ENCODE measurements around the gene EYA4.

GRCh38 chr6:133423242-133423641, 182.1 kb downstream of the EYA4 start:
- TF ChIP-seq RFX5 (IDR thresholded peaks at IDR 0.05), result no peak
- no peak for TF ChIP-seq SMC3 (IDR thresholded peaks at IDR 0.05)
- TF ChIP-seq ZFP36 (IDR thresholded peaks at IDR 0.05; ENCODE audit: borderline replicate concordance, partially characterized antibody), result no peak
- no peak for TF ChIP-seq POLR2A (IDR thresholded peaks at IDR 0.05; ENCODE audit: low read length)
- no peak for TF ChIP-seq CTCF (IDR thresholded peaks at IDR 0.05)
- TF ChIP-seq NPAS2 (CRISPR knock-in tag; IDR thresholded peaks at IDR 0.05; ENCODE audit: borderline replicate concordance), result no peak
- TF ChIP-seq FOSB (CRISPR knock-in tag; IDR thresholded peaks at IDR 0.05), result no peak
- TF ChIP-seq RARB (CRISPR knock-in tag; IDR thresholded peaks at IDR 0.05), result no peak
- no peak for TF ChIP-seq KDM1A (IDR thresholded peaks at IDR 0.05; ENCODE audit: low read depth)
- TF ChIP-seq MAX (IDR thresholded peaks at IDR 0.05), result no peak
- TF ChIP-seq MAZ (IDR thresholded peaks at IDR 0.05; ENCODE audit: borderline replicate concordance, low read depth, low read length), result no peak
